ENCODE results near the gene ANKRD44. TPM values are rescaled to one million over a fixed set of nuclear protein-coding genes. Genes with fewer than 3 reads are reported as not detected.

The ANKRD44 gene
- total RNA-seq, 1 experiment from 2014 or later: 0.68 TPM

DNA sequence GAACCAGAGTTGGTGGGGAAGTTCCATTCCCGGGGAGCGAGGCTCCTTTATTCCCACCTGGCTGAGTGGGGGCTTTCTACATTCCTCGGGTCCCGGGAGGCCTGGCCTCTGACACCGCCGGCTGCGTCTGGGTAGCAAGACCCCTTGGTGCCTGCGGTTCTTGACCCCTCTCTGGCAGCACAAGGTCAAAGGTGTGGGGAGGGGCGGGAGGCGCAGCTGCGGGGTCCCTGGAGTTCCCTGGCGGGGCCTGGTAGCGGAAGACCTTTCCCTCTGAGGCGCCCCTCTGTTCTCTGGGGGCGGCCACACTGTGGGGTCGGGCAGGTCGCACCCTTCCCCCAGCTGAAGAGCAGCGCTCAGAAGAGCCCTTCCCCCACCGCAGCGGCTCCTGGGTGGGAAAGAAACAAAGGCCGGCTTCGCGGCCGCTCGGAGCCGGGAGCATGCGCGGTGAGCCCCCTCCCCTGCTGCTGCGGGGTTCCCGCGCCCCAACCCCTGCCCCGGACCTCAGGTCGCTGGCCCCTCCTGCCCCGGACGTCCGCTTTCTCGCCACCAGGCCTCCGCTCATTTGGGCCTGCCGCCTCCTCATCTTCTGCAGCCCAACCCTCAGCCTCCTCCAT lies 146.3 kb downstream of the ANKRD44 start (continued):
- TF ChIP-seq ZNF512 (CRISPR knock-in tag; IDR thresholded peaks at IDR 0.05; ENCODE audit: borderline replicate concordance) (no peak), TCF7 (CRISPR knock-in tag; IDR thresholded peaks at IDR 0.05; ENCODE audit: low read depth) (no peak), FOXP4 (CRISPR knock-in tag; IDR thresholded peaks at IDR 0.05) (0 out of 2 replicates have a peak, but pooled peaks have one; percentile 48), MXD4 (CRISPR knock-in tag; IDR thresholded peaks at IDR 0.05; ENCODE audit: borderline replicate concordance) (no peak), HMGXB4 (CRISPR knock-in tag; IDR thresholded peaks at IDR 0.05) (no peak), ZNF263 (CRISPR knock-in tag; IDR thresholded peaks at IDR 0.05; ENCODE audit: low read depth) (no peak), ZNF121 (CRISPR knock-in tag; IDR thresholded peaks at IDR 0.05) (no peak), ZBTB43 (CRISPR knock-in tag; IDR thresholded peaks at IDR 0.05) (no peak), FOXK1 (CRISPR knock-in tag; IDR thresholded peaks at IDR 0.05) (no peak), SMAD3 (CRISPR knock-in tag; IDR thresholded peaks at IDR 0.05; ENCODE audit: borderline replicate concordance) (no peak), AR (CRISPR knock-in tag; IDR thresholded peaks at IDR 0.05) (no peak), NR2C2 (CRISPR knock-in tag; IDR thresholded peaks at IDR 0.05) (no peak), JUN (CRISPR knock-in tag; IDR thresholded peaks at IDR 0.05) (no peak), CBFB (CRISPR knock-in tag; IDR thresholded peaks at IDR 0.05; ENCODE audit: low read depth) (no peak), E2F1 (CRISPR knock-in tag; IDR thresholded peaks at IDR 0.05) (no peak)
- TF ChIP-seq, protein P1, sequence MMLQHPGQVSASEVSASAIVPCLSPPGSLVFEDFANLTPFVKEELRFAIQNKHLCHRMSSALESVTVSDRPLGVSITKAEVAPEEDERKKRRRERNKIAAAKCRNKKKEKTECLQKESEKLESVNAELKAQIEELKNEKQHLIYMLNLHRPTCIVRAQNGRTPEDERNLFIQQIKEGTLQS (CRISPR knock-in tag; conservative IDR thresholded peaks at IDR 0.05): no peak
- TF ChIP-seq, protein P2, sequence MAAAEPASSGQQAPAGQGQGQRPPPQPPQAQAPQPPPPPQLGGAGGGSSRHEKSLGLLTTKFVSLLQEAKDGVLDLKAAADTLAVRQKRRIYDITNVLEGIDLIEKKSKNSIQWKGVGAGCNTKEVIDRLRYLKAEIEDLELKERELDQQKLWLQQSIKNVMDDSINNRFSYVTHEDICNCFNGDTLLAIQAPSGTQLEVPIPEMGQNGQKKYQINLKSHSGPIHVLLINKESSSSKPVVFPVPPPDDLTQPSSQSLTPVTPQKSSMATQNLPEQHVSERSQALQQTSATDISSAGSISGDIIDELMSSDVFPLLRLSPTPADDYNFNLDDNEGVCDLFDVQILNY (CRISPR knock-in tag; IDR thresholded peaks at IDR 0.05): peak; percentile 82; the same call in 1 of the 2 replicates
- TF ChIP-seq, protein P3, sequence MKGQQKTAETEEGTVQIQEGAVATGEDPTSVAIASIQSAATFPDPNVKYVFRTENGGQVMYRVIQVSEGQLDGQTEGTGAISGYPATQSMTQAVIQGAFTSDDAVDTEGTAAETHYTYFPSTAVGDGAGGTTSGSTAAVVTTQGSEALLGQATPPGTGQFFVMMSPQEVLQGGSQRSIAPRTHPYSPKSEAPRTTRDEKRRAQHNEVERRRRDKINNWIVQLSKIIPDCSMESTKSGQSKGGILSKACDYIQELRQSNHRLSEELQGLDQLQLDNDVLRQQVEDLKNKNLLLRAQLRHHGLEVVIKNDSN (CRISPR knock-in tag; IDR thresholded peaks at IDR 0.05): no peak
